ENCODE measurements around the gene TGFBR3L. TPM values are rescaled to one million over a fixed set of nuclear protein-coding genes. Genes with fewer than 3 reads are reported as not detected.

TGFBR3L gene
- total RNA-seq, 1 experiment from 2014 or later, result 4.1 TPM

GRCh38 chr19:7900931-7901330 is 13.7 kb upstream of the TGFBR3L start:
- Mint-ChIP-seq H3K9me3 (no peaks in the 10 kb centered on the region), H3K4me1 (peaks cover 20% of the 10 kb centered on the region), H3K27ac (no peak overlapping the region), H3K27me3 (ENCODE audit: low read depth) (peaks cover 13% of the 10 kb centered on the region), H3K4me3 (no peak overlapping the region), H3K36me3 (no peaks in the 10 kb centered on the region)
- DNase-seq (ENCODE audit: low spot score), result no peak
- ChIA-PET POLR2A (interaction anchor here (1.1 to 1.4 kb wide), 3 partner anchors 13 to 43 kb away, joined by 3 to 5 read pairs (median 3); partner anchors contain the start of genes LRRC8E and TIMM44), CTCF (interaction anchor here (0.5 to 5.0 kb wide), 12 partner anchors 12 to 1027 kb away, joined by 3 to 70 read pairs (median 6); partner anchors contain the start of genes LRRC8E, PRR36, SNAPC2 and TIMM44)
- TF ChIP-seq USF1 (CRISPR knock-in tag; IDR thresholded peaks at IDR 0.05) (no peak), EMX1 (CRISPR knock-in tag; IDR thresholded peaks at IDR 0.05) (no peak), ZNF138 (CRISPR knock-in tag; conservative IDR thresholded peaks at IDR 0.05) (no peak), SMAD4 (CRISPR knock-in tag; IDR thresholded peaks at IDR 0.05) (no peak), NFYB (CRISPR knock-in tag; conservative IDR thresholded peaks at IDR 0.05; ENCODE audit: low read depth) (no peak), ZNF219 (CRISPR knock-in tag; IDR thresholded peaks at IDR 0.05; ENCODE audit: borderline replicate concordance) (no peak), JAZF1 (CRISPR knock-in tag; IDR thresholded peaks at IDR 0.05) (no peak), TCF7 (CRISPR knock-in tag; IDR thresholded peaks at IDR 0.05; ENCODE audit: low read depth) (no peak), ZNF423 (CRISPR knock-in tag; IDR thresholded peaks at IDR 0.05) (no peak), MAX (CRISPR knock-in tag; IDR thresholded peaks at IDR 0.05) (no peak), SOX15 (CRISPR knock-in tag; IDR thresholded peaks at IDR 0.05) (no peak), AR (CRISPR knock-in tag; IDR thresholded peaks at IDR 0.05) (no peak), ZNF532 (CRISPR knock-in tag; IDR thresholded peaks at IDR 0.05; ENCODE audit: borderline replicate concordance) (no peak), ATF2 (CRISPR knock-in tag; IDR thresholded peaks at IDR 0.05; ENCODE audit: borderline replicate concordance, low read depth) (no peak), ZNF232 (CRISPR knock-in tag; IDR thresholded peaks at IDR 0.05) (no peak), IRF1 (CRISPR knock-in tag; IDR thresholded peaks at IDR 0.05) (no peak), ZBTB21 (CRISPR knock-in tag; IDR thresholded peaks at IDR 0.05; ENCODE audit: borderline replicate concordance) (no peak)
- ATAC-seq, result no peak
